Transverse colon (tissue), 4 donors: Measurements from ENCODE around the gene SKAP2. TPM values are rescaled to one million over a fixed set of nuclear protein-coding genes. Genes with fewer than 3 reads are reported as not detected.

ENCODE experiments used
- DNase-seq: peaks from one replicate; pipeline ENCODE4 v3.0.0-alpha.2; 2019
- H3K27ac ChIP-seq, 4 donors: fragments of 200-600 bp; sonication (generic); 2 replicates each; pipeline ENCODE4 v1.5.1; 2016 to 2018; ENCODE audit warnings: inconsistent platforms in 4 of 4
- H3K27me3 ChIP-seq: fragments of 200-600 bp; sonication (generic); 2 replicates; pipeline ENCODE4 v1.5.1; 2017; ENCODE audit warnings: inconsistent platforms
- H3K36me3 ChIP-seq, 4 donors: fragments of 200-600 bp; sonication (generic); 2 replicates each; pipeline ENCODE4 v1.5.1; 2017 to 2019; ENCODE audit warnings: inconsistent platforms in 4 of 4
- H3K4me1 ChIP-seq, 4 donors: fragments of 200-600 bp; sonication (generic); 2 replicates each; pipeline ENCODE4 v1.5.1; 2017 to 2020; ENCODE audit warnings: inconsistent platforms in 4 of 4
- H3K4me3 ChIP-seq, 4 donors: fragments of 200-600 bp; sonication (generic); 1 replicate in 1 of 4; 2 replicates in 3 of 4; pipeline versions ENCODE4 v1.5.1 to v1.6.1; 2017 to 2019; ENCODE audit warnings: inconsistent platforms in 4 of 4
- H3K9me3 ChIP-seq, 2 donors: fragments of 200-600 bp; sonication (generic); 2 replicates each; pipeline ENCODE4 v1.5.1; 2017 to 2019; ENCODE audit warnings: inconsistent platforms in 2 of 2
- EP300 ChIP-seq: sonication (generic); formaldehyde crosslinking; IDR thresholded peaks from one replicate; pipeline ENCODE4 v1.6.1; 2017; ENCODE audit warnings: antibody characterized with exemption, low read depth
- POLR2A ChIP-seq: fragments of 450-650 bp; IDR thresholded peaks from one replicate; pipeline ENCODE4 v1.6.1; 2016; ENCODE audit warnings: antibody characterized with exemption, mild to moderate bottlenecking, moderate library complexity
- POLR2AphosphoS5 ChIP-seq, 3 donors: sonication (generic); formaldehyde crosslinking; IDR thresholded peaks; one replicate each; pipeline ENCODE4 v1.6.1; 2016; ENCODE audit warnings: antibody characterized with exemption in 3 of 3
- WGBS, 2 donors: methylation state at CpG; one replicate each; pipeline ENCODE4 v1.1.5; 2018; ENCODE audit warnings: low coverage in 1 of 2; 5-methylcytosine and 5-hydroxymethylcytosine counted together
- in situ Hi-C, 4 donors: fragments of 200-750 bp; cut with MboI; loops; one replicate each; pipeline versions ENCODE4 v1.15.0 to v1.15.1; 2017; ENCODE audit warnings: low sequenced_read_pairs in 3 of 4, low pct_ligation_motif_present in 1 of 4, low pct_unique_long_range_greater_than_20kb in 1 of 4
- intact Hi-C: fragments of 100-400 bp; cut with DNase I; formaldehyde crosslinking; loops from one replicate; pipeline ENCODE4 v1.15.1; 2023; ENCODE audit warnings: low total_unique reads
- total RNA-seq, 4 donors: library from RNA; depleted of rRNA; stranded (reverse); fragments of >200 nt; gene quantifications; one replicate each; pipeline ENCODE4 v1.1.0, GENCODE V29; 2016
- TF ChIP-seq, protein P1 (sequence below), 5 experiments: fragments of 200-600 bp in 3 of 5; fragments of 450-650 bp in 2 of 5; sonication (generic) in 3 of 5; IDR thresholded peaks; 1 replicate in 2 of 5; 2 replicates in 3 of 5; pipeline ENCODE4 v1.5.1; 2016 to 2017; ENCODE audit warnings: antibody characterized with exemption in 5 of 5, inconsistent platforms in 3 of 5, mild to moderate bottlenecking in 2 of 5, moderate library complexity in 1 of 5

SKAP2 gene
- total RNA-seq, 4 donors from 2014 or later: 2.6 to 35.2 (median 23.8) TPM

DNA sequence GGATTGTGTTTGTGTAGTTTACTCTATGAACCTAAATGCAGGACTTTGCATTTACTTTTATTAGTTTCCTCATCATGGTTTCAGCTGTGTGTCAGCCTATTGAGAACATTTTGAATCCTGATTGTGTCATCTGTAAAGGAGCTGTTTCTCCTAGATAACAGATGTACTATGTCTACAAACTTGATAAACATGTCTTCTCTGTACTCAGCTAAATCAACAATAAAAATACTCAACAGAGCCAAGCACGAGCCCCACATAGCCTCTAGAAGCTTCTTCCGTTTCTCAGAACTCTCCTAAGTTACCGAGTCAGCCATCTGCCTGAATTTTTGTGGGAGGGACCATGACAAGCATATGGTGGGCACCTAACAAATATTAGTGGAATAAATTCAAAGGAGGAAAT lies 234.7 kb downstream of the SKAP2 start:
- TF ChIP-seq EP300: no peak
- TF ChIP-seq, protein P1, sequence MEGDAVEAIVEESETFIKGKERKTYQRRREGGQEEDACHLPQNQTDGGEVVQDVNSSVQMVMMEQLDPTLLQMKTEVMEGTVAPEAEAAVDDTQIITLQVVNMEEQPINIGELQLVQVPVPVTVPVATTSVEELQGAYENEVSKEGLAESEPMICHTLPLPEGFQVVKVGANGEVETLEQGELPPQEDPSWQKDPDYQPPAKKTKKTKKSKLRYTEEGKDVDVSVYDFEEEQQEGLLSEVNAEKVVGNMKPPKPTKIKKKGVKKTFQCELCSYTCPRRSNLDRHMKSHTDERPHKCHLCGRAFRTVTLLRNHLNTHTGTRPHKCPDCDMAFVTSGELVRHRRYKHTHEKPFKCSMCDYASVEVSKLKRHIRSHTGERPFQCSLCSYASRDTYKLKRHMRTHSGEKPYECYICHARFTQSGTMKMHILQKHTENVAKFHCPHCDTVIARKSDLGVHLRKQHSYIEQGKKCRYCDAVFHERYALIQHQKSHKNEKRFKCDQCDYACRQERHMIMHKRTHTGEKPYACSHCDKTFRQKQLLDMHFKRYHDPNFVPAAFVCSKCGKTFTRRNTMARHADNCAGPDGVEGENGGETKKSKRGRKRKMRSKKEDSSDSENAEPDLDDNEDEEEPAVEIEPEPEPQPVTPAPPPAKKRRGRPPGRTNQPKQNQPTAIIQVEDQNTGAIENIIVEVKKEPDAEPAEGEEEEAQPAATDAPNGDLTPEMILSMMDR (IDR thresholded peaks at IDR 0.05): no peak
- no peak for TF ChIP-seq POLR2AphosphoS5 (IDR thresholded peaks at IDR 0.05)
- TF ChIP-seq POLR2A: no peak
- H3K27me3 ChIP-seq: no peaks in the 10 kb centered on the region
- H3K4me1 ChIP-seq: no peaks in the 10 kb centered on the region
- in situ Hi-C loops: no loop called here
- H3K4me3 ChIP-seq: no peak overlapping the region
- WGBS, 2 donors: 71 to 83% methylated on average over 3 of the region's 3 CpGs
- no peak overlapping the region for H3K27ac ChIP-seq
- no peak for DNase-seq
- H3K9me3 ChIP-seq: no peaks in the 10 kb centered on the region
- intact Hi-C loops: no loop called here
- no peaks in the 10 kb centered on the region for H3K36me3 ChIP-seq

DNA sequence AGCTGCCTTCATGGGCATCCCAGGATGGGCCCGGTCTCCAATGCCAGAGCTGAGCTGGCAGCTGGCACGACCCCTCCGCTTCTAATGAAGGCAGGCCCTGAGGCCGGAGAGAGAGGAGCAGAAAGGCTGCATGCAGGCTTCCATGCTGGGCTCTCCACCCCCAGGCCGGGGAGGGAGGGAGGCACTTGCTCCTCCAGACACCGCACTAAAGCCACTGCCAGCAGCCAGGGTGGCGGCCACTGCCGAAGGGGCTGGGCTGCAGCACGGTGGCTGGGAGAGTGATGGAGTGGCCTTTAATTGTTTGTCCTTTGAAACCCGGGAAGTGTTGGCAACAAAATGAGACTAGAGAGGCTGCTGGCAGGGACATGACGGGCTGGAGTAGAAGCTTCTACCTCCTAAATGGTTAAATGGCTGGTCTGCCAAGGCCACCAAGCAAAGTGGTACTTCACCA lies 236.5 kb downstream of the SKAP2 start:
- in situ Hi-C loops: no loop called here
- 81% methylated on average over 11 of the region's 11 CpGs; no CpG with 5 or more reads in 1 of the 2 donors for WGBS, 2 donors

DNA sequence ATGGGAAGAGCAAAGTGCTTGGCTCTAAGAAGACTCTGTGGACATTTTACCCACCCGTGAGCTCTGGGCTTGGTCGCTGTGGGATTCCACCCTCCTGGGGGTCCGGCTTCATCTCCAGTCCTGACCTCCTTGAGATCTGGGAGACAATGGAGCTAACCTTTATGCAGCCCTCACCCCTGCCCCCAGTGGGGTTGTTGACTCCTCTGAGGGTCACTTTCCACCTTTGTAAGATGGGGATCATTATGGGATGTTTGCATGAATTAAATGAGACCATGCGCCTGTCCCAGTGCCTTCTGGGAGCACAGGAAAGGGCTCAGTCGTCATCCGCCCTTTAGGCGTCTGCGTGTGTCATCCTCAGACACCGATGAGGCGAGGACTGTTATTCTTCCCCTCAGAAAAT lies 237.2 kb downstream of the SKAP2 start:
- Histone ChIP-seq H3K36me3 (no peaks in the 10 kb centered on the region), H3K4me3 (no peak overlapping the region), H3K27me3 (no peaks in the 10 kb centered on the region), H3K4me1 (no peaks in the 10 kb centered on the region), H3K27ac (no peak overlapping the region), H3K9me3 (no peaks in the 10 kb centered on the region)
- no peak for TF ChIP-seq EP300
- no peak for TF ChIP-seq POLR2AphosphoS5 (IDR thresholded peaks at IDR 0.05)
- TF ChIP-seq POLR2A: no peak
- TF ChIP-seq, protein P1 (IDR thresholded peaks at IDR 0.05): no peak
- WGBS, 2 donors: 80 to 96% methylated on average over 1 to 10 of the region's 10 CpGs
- no peak for DNase-seq
- intact Hi-C loops (no loop called here), in situ Hi-C loops (no loop called here)

More for the DNA sequence above, 236.5 kb downstream of the SKAP2 start:
- no peaks in the 10 kb centered on the region for H3K4me1 ChIP-seq
- TF ChIP-seq POLR2AphosphoS5 (IDR thresholded peaks at IDR 0.05) (no peak), POLR2A (no peak), EP300 (no peak)
- TF ChIP-seq, protein P1 (IDR thresholded peaks at IDR 0.05): no peak
- DNase-seq: no peak
- H3K4me3 ChIP-seq: no peak overlapping the region
- intact Hi-C loops: no loop called here
- no peaks in the 10 kb centered on the region for H3K9me3 ChIP-seq
- H3K27me3 ChIP-seq: no peaks in the 10 kb centered on the region
- no peak overlapping the region for H3K27ac ChIP-seq
- H3K36me3 ChIP-seq: no peaks in the 10 kb centered on the region

DNA sequence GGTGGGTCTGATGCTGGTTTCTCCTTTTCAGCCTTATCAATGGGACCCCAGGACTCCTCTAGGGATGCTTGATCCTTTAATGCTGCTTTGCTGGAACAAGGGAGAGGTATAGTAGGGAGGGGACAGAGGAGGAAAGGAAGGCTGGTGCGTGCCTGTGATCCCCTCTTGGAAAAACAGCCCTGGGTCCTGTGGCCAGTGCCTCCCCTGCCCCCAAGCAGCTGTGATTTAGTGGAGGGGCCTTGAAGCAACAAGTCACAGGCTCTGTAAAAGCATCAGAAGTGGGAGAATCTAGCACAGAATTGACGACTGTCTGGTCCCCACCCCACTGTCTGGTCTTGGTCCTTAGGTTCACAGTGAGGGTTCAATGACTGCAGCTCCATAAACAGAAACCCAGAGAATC lies 237.7 kb downstream of the SKAP2 start:
- no peak for DNase-seq
- intact Hi-C loops (no loop called here), in situ Hi-C loops (no loop called here)
- 88 to 100% methylated on average over 1 to 2 of the region's 2 CpGs for WGBS, 2 donors
- Histone ChIP-seq H3K9me3 (no peaks in the 10 kb centered on the region), H3K27ac (no peak overlapping the region), H3K36me3 (no peaks in the 10 kb centered on the region), H3K27me3 (no peaks in the 10 kb centered on the region), H3K4me1 (no peaks in the 10 kb centered on the region), H3K4me3 (no peak overlapping the region)
- TF ChIP-seq POLR2AphosphoS5 (IDR thresholded peaks at IDR 0.05) (no peak), EP300 (no peak), POLR2A (no peak)
- TF ChIP-seq, protein P1 (IDR thresholded peaks at IDR 0.05): no peak
